GM19438 (cell line): ENCODE results near the gene MT1F.

Source experiments
- ATAC-seq: cut with Tn5 transposase; IDR thresholded peaks from one replicate; pipeline ENCODE4 v1.9.1; 2021; ENCODE audit warnings: low read depth; ENCODE audit not compliant: unreplicated experiment

The MT1F gene

GRCh38 chr16:56689171-56689570 is 31.4 kb downstream of the MT1F start:
- ATAC-seq, result no peak

- ATAC-seq, result no peak
These were observed 32.8 kb downstream of the MT1F start for GRCh38 chr16:56690420-56691122.

GRCh38 chr16:56691885-56692284 is 34.1 kb downstream of the MT1F start:
- no peak for ATAC-seq

GRCh38 chr16:56695246-56695645 is 37.5 kb downstream of the MT1F start:
- no peak for ATAC-seq

GRCh38 chr16:56697456-56698155 is 39.8 kb downstream of the MT1F start:
- no peak for ATAC-seq

- ATAC-seq, result no peak
These were observed 42.4 kb downstream of the MT1F start for GRCh38 chr16:56700195-56700594.

GRCh38 chr16:56700631-56701030 is 42.9 kb downstream of the MT1F start:
- ATAC-seq, result no peak

- no peak for ATAC-seq
These were observed 43.8 kb downstream of the MT1F start for GRCh38 chr16:56701534-56701933.

- no peak for ATAC-seq
These were observed 45.1 kb downstream of the MT1F start for GRCh38 chr16:56702836-56703235.
